Neural progenitor cell (in vitro differentiated cells): Measurements from ENCODE around the gene IL17A.
A peak's percentile ranks its signal among the peaks of the same experiment; 100 is the strongest.

Experiments used
- CTCF ChIP-seq: fragments of 200-600 bp; sonication (generic); IDR thresholded peaks from 2 replicates; pipeline ENCODE4 v1.5.1; 2017; ENCODE audit warnings: antibody characterized with exemption, mild to moderate bottlenecking
- EZH2 ChIP-seq: fragments of 200-600 bp; sonication (generic); IDR thresholded peaks from 2 replicates; pipeline ENCODE4 v1.6.1; 2017; ENCODE audit warnings: antibody characterized with exemption, mild to moderate bottlenecking, moderate library complexity

DNA sequence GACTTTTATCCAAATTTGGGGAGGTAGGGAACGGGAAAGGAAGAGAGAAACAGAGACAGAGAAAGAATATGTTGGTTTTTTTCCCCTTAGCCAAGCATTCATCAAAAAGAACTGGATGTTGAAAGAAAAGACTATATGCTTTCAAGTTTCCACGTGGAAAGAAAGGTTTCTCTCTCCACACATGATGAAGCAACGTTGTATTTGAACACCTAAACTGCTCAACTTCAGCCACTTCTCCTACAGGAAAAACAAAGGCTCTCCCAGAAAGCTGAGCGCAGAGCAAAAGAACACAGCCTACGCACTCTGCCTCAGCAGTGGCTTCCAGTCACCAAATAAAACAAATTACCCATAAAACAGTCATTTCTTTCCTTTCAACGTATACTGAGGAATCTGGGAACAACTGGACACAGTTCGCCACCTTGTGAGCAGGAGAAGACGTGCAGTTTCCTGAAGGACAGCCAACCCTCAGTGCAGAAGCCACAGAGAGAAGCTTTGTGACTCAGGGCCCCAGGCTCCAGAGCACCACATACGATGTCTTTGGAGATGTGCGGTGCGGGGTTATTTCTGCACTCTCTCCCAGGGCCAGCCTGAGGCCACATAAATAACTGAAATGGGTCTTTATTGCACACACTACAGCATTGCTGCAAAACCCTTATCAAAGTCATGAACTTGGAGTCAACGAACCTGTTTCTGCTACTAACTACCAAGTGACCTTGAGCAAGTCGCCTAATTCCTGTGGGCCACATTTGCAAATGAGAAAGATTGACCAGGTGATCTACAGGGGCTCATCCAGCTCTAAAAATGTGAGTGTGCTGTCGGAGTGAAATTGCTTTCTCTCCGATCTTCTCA lies 48.0 kb downstream of the IL17A start:
- TF ChIP-seq CTCF (peak; percentile 69), EZH2 (no peak)
